IgD-negative memory B cell (primary cell): ENCODE data around the gene ACSF3. TPM values are rescaled to one million over a fixed set of nuclear protein-coding genes. Genes with fewer than 3 reads are reported as not detected.
"Not testable (repeated sequence)": the region's sequence is repeated elsewhere in the genome, so short reads cannot be mapped to it uniquely, and the experiment has no call there.

Source experiments
- H3K27ac Mint-ChIP-seq, 3 donors: one replicate each; pipeline ENCODE4 v1.8.0; 2020 to 2022; ENCODE audit warnings: mild to moderate bottlenecking in 3 of 3, mixed read lengths in 3 of 3, moderate library complexity in 1 of 3
- H3K27me3 Mint-ChIP-seq: one replicate; pipeline ENCODE4 v1.8.0; 2021; ENCODE audit warnings: mixed read lengths
- H3K36me3 Mint-ChIP-seq: one replicate; pipeline ENCODE4 v1.8.0; 2020; ENCODE audit warnings: mild to moderate bottlenecking, mixed read lengths
- H3K4me1 Mint-ChIP-seq, 3 donors: one replicate each; pipeline ENCODE4 v1.8.0; 2020 to 2022; ENCODE audit warnings: mixed read lengths in 3 of 3, mild to moderate bottlenecking in 1 of 3
- H3K4me3 Mint-ChIP-seq, 4 donors: one replicate each; pipeline ENCODE4 v1.8.0; 2020 to 2022; ENCODE audit warnings: mild to moderate bottlenecking in 4 of 4, mixed read lengths in 4 of 4, moderate library complexity in 3 of 4
- H3K9me3 Mint-ChIP-seq, 3 donors: one replicate each; pipeline ENCODE4 v1.8.0; 2020 to 2021; ENCODE audit warnings: mixed read lengths in 3 of 3, mild to moderate bottlenecking in 1 of 3
- polyA plus RNA-seq: library from polyadenylated mRNA; unstranded; fragments of 300-500 nt; fragmentation: Illumina TruSeq; gene quantifications from one replicate; pipeline ENCODE4 v1.2.3, GENCODE V29; 2021

ACSF3 gene
- polyA plus RNA-seq, 1 donor from 2014 or later = 53.9 TPM

DNA sequence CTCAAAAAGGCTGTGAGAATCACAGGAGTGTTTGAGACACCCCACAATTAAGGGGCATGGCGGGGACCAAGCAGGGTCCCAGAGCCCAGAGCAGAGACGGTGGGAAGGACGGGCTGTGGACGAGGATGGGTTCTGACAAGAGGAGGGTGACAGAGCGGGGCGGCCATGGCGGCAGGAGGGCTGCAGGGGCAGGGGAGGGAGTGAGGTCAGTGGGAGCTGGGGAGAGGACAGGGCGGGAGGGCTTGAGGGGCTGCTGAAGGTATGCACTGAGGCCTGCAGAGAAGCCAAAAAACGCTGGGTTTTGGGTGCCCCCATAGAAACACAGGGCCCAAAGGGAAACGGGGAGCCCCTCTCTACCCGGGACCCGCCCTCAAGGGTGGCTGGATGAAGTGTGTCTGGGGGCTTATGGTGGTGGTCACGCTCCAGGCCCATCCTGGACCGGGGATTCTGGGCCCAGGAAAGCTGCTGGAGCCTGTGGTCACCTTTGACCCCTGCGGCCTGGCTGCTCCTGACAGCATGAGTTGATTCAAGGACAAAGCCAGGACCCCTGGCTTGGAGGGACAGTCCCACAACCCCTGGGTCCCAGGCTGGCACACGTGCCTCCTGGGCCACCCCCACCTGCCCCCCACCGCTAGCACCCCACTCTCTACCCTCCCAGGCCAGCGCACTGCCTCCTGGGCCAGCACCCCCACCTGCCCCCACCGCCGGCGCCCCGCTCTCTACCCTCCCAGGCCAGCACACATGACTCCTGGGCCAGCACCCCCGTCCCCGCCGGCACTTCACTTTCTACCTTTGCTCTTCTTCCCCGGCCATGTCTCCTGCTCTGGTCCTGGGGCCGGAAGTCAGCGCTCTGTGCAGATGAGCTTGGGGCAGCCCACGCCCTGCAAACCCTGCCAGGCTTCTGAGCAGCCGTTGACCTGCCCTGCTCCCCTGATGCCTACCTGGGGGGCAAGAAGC lies 31.0 kb upstream of the ACSF3 start:
- H3K9me3 Mint-ChIP-seq = no peaks in the 10 kb centered on the region
- H3K27me3 Mint-ChIP-seq = no peaks in the 10 kb centered on the region
- H3K36me3 Mint-ChIP-seq = no peaks in the 10 kb centered on the region
- peaks cover 25 to 37% (median 32%) of the 10 kb centered on the region in 3 donors for H3K4me1 Mint-ChIP-seq
- peak overlapping the region in 2 of 3 donors; percentile 82 to 94 for H3K27ac Mint-ChIP-seq
- H3K4me3 Mint-ChIP-seq = peak overlapping the region in 2 of 4 donors; percentile 77 to 85

DNA sequence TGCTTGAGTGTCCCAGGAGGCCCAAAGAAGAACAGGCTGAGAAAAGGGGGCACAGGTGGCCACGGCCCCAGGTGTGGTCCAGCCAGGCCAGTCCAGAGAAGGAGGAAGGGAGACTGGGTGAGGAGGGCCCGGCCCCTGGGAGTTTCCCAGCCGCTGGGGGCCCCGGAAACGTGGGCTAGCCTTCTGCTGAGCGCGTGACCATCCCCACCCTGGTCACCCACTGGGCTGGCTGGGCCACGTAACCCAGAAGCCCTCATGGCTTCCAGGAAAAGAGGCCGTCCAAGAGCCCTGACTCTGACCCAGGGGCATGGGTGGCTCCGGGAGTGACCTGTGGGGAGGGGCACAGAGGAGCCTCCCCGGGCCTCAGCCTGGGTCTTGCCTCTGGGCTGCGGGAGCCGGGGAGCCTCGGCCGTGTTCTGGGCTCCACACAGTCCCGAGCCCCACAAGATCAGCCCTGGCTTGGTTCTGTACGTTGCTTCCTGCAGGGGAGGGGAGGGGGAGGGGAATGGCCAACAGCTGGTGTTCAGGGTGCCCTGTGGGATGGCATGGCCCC lies 29.8 kb upstream of the ACSF3 start:
- Mint-ChIP-seq H3K9me3 (no peaks in the 10 kb centered on the region), H3K4me1 (peaks cover 25 to 40% (median 33%) of the 10 kb centered on the region in 3 donors), H3K4me3 (peak overlapping the region in 2 of 4 donors; percentile 67 to 73), H3K27me3 (no peaks in the 10 kb centered on the region), H3K27ac (peak overlapping the region; percentile 90 to 97 (median 91)), H3K36me3 (no peaks in the 10 kb centered on the region)

DNA sequence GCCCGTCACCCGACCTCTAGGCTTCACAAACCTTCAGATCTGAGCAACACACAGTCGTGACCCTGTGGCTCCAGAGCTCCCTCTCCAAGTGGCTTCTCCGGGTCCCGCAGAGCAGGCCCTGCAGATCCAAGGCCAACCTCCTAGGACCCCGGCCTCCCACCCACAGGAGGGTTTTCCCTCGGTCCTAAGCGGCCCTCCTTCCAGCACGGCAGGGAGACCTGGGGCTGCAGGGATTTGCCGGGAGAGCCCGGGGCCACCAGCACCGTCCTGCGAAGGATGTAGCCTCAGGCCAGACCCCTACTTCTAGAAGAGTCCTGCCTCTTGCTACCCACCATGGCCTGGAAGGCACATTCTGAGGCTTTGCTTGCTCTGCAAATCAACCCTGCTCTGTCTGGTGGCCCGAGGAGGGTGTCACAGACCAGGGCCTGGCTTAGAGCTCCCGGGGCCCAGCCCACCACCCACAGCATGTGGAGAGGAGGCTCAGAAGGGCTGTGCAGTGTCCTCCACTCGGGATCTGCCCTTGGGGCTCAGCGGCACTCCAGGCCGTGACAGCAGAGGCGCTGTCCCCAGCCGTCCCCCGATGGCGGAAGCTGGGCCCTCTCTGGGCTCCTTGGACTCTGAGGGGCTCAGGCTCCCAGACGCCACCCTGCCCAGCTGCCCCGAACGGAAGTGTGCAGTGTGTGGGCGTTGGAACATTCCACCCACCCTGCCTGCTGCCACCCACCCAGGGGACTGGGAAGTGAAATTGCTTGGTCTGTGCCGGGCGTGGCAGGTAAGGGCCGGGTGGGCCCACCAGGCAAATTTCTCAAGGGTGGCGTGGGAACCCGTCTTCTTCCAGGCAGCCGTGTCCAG lies 28.8 kb upstream of the ACSF3 start:
- Mint-ChIP-seq H3K9me3 (no peaks in the 10 kb centered on the region), H3K27me3 (no peaks in the 10 kb centered on the region), H3K27ac (peak overlapping the region; percentile 80 to 97 (median 91)), H3K4me1 (peaks cover 25 to 40% (median 32%) of the 10 kb centered on the region in 3 donors), H3K36me3 (no peaks in the 10 kb centered on the region), H3K4me3 (peak overlapping the region; percentile 71 to 93 (median 90))

DNA sequence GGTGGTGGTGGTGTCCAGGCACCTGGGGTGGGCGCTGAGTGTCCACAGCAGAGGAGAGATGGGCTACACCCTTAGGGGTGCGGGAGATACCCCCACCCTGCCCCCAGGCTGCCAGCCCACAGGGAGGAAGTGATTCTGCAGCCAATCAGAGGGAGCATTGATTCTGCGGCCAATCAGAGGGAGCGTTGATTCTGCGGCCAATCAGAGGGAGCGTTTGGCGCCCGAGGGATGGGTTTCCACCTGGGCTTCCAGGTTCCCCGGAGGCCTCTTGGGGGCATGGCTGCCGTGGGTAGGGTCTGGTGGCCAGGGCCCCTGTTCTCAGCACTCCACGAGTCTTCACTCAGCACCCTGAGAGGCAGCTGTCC lies 28.2 kb upstream of the ACSF3 start:
- Mint-ChIP-seq H3K4me3 (peak overlapping the region; percentile 71 to 93 (median 90)), H3K4me1 (peaks cover 18 to 34% (median 26%) of the 10 kb centered on the region in 3 donors)

DNA sequence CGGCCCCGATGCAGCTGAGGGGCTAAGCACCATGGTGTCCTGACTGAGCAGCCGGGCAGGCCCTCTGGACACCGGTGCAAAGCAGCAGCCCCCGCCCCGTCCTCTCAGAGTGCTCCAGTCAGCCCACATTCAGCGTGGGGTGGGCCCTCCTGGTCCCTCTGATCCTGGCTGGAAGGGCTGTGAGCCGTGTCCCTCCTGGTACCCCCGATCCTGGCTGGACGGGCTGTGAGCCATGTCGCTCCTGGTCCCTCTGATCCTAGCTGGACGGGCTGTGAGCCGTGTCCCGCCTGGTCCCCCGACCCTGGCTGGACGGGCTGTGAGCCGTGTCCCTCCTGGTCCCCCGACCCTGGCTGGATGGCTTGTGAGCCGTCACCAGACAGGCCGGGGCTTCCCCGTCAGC lies 26.9 kb upstream of the ACSF3 start:
- peak overlapping the region in 1 of 4 donors; percentile 27 for H3K4me3 Mint-ChIP-seq
- H3K36me3 Mint-ChIP-seq = no peaks in the 10 kb centered on the region
- H3K27ac Mint-ChIP-seq = no peak overlapping the region
- peaks cover 12 to 29% (median 23%) of the 10 kb centered on the region in 3 donors for H3K4me1 Mint-ChIP-seq
- no peaks in the 10 kb centered on the region for H3K9me3 Mint-ChIP-seq
- no peaks in the 10 kb centered on the region for H3K27me3 Mint-ChIP-seq

More for the DNA sequence above, 28.2 kb upstream of the ACSF3 start:
- Mint-ChIP-seq H3K27ac (peak overlapping the region; percentile 80 to 97 (median 91)), H3K27me3 (no peaks in the 10 kb centered on the region), H3K36me3 (no peaks in the 10 kb centered on the region), H3K9me3 (no peaks in the 10 kb centered on the region)

DNA sequence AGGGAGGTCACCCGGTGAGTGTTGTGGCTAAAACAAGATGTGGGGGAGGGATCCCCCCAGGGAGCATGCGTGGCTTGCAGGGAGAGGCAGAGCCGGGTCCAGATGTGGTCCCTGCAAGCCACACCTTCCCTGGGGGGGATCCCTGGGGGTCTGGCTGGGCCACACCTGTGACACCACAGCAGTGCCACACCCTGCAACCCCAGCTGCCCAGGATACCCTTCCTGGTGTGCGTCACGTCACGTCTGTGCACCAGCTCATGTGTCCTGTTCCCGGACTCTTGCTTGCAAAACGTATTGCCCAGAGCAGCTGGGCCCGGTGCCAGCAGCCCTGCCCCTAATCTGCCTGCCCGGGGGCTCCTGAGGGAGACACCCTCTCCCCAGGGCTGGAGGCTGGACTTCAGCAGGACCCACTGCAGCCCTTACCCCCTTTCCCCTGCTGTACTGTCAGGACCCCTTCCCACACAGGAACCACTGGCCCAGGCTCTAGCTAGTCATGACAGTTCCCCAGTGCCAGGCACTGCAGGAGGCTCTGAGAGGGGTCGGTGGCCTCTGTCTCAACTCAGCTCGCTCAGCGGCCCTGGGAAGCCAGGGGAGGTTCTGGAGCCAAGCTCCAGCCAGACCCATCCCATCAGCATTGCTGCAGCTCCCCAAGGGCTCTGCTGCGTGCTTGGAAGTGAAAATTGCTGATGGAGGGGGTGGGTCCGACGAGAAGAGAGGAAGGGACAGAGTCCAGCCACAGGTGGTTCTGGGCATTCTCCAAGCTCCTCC lies 25.8 kb upstream of the ACSF3 start:
- peak overlapping the region in 1 of 3 donors; percentile 63 for H3K27ac Mint-ChIP-seq
- no peaks in the 10 kb centered on the region for H3K36me3 Mint-ChIP-seq
- no peaks in the 10 kb centered on the region for H3K9me3 Mint-ChIP-seq
- H3K27me3 Mint-ChIP-seq = no peaks in the 10 kb centered on the region
- H3K4me1 Mint-ChIP-seq = peaks cover 12 to 24% (median 20%) of the 10 kb centered on the region in 3 donors
- H3K4me3 Mint-ChIP-seq = peak overlapping the region in 3 of 4 donors; percentile 23 to 78 (median 71)

DNA sequence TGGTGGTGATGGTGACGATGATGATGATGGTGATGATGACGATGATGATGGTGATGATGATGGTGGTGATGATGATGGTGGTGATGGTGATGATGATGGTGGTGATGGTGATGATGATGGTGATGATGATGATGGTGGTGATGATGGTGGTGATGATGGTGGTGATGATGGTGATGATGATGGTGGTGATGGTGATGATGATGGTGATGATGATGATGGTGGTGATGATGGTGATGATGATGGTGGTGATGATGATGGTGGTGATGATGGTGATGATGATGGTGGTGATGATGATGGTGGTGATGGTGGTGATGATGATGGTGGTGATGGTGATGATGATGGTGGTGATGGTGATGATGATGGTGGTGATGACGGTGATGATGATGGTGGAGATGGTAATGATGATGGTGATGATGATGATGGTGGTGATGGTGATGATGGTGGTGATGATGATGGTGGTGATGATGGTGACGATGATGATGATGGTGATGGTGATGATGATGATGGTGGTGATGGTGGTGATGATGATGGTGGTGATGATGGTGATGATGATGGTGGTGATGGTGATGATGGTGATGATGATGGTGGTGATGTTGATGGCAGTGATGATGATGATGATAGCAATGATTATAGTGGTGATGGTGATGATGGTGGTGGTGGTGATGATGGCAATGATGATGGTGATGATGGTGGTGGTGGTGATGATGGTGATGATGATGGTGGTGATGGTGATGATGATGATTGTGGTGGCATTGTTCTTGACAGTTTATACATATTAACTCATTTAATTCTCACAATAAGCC lies 24.6 kb upstream of the ACSF3 start:
- H3K27ac Mint-ChIP-seq, H3K9me3 Mint-ChIP-seq, H3K27me3 Mint-ChIP-seq, H3K4me3 Mint-ChIP-seq, H3K36me3 Mint-ChIP-seq: not testable (repeated sequence)
- peaks cover 12 to 22% (median 18%) of the 10 kb centered on the region in 3 donors for H3K4me1 Mint-ChIP-seq

DNA sequence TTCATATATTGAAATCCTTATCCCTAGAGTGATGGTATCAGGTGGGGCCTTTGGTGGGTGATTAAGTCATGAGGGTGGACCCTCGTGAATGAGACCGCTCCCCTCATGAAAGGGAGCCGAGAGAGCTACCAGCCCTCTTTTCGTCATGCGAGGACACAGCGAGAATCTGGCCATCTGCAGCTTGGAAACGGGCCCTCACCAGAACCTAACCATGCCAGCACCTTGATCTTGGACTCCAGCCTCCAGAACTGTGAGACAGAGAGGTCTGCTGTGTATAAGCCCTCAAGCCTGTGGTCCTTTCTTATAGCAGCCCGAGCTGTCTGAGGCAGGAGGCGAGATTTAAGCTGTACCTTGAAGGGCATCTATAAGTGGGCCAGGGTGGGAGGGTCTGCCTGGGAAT lies 23.7 kb upstream of the ACSF3 start:
- Mint-ChIP-seq H3K27me3 (no peaks in the 10 kb centered on the region), H3K4me3 (no peak overlapping the region), H3K27ac (no peak overlapping the region), H3K9me3 (no peaks in the 10 kb centered on the region), H3K4me1 (peaks cover 12 to 21% (median 14%) of the 10 kb centered on the region in 3 donors), H3K36me3 (no peaks in the 10 kb centered on the region)

DNA sequence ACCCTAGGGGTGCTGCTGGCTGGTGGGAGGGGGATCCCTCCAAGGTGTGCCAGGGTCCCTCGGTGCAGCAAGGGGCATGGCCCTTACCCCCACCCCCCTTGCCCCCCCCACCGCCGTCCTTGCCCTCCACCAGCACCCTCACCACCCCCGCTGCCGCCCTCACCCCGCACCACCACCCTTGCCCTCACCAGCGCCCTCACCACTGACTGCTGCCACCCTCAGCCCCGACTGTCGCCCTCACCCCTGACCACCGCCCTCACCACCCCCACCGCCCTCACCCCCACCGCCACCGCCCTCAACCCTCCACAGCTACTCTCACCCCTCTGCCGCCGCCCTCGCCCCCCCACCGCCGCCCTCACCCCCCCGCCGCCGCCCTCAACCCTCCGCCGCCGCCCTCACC lies 23.1 kb upstream of the ACSF3 start:
- Mint-ChIP-seq H3K36me3 (no peaks in the 10 kb centered on the region), H3K4me1 (peaks cover 7 to 15% (median 11%) of the 10 kb centered on the region in 3 donors), H3K27me3 (no peaks in the 10 kb centered on the region), H3K27ac (no peak overlapping the region), H3K9me3 (no peaks in the 10 kb centered on the region), H3K4me3 (no peak overlapping the region)

DNA sequence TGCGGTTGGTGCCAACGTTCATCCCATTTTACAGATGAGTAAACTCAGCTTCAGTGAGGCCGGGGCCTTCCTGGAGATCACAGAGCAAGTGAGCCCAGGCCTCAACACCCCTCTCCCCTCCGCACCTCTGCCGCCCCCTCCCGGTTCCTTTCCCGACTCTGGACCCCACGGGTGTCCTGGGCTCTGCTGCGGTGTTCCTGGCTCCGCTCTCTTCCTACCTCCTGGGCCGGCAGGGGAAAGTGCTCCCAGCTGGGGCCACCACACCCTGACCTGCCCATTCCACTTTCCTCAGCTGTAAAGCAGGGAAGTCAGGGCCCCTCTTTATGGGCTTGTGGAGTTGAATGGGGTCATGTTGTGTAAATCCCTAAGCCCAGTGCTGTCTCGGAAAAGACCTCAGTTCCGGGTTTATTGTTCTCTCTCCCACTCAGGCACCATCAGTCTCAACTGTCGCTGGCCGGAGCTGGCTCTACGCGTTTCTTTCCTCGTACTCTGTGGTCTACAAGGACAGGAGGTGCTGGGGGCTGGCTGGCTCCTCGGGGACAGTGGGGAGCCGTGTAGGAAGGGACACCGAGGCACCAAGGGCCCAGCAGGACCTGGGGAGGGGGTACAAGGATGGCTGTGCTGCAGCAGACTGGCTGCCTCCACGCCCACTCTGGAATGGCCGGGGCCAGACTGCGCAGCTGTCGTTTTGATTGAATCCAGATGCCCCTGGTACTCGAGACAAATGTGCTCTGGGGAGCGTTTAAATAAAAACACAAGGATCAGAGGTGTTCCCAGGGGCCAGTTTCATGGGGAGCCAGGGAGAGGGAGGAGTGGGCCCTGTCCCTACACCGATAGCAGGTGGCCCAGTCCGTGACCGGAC lies 21.7 kb upstream of the ACSF3 start:
- Mint-ChIP-seq H3K27me3 (no peaks in the 10 kb centered on the region), H3K4me1 (peaks cover 0 to 7% (median 5%) of the 10 kb centered on the region in 3 donors), H3K9me3 (no peaks in the 10 kb centered on the region), H3K4me3 (no peak overlapping the region), H3K36me3 (no peaks in the 10 kb centered on the region), H3K27ac (no peak overlapping the region)

DNA sequence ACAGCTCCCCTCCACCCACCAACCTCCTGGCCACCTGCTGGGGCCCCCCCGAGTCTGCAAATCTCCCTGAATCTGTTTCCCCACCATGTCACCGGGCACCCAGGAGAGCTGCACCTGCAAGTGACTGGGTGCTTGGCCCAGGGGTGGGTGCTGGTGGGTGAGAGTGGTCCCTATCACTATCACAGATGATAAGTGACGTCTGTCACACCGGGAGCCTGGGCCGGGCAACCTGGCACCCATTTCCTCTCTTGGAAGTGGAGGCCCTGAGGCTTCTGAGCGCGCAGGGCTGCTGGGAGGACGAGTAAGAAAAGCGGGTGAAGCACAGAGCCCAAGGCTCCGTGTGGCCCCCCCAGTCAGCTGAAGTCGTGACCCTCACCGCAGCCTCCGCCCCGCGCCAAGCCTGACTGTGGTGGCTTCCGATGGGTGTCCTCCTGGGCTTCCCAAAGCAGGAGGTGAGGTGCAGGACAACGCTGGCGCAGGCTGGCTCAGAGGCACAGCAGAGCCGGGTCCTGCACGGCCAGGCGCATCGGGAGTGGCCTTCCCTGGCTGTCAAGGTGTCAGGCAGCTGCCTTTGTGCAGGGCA lies 21.0 kb upstream of the ACSF3 start:
- Mint-ChIP-seq H3K9me3 (no peaks in the 10 kb centered on the region), H3K36me3 (no peaks in the 10 kb centered on the region), H3K27me3 (no peaks in the 10 kb centered on the region), H3K4me1 (peaks cover 0 to 2% (median under 1%) of the 10 kb centered on the region in 3 donors), H3K27ac (no peak overlapping the region), H3K4me3 (no peak overlapping the region)

DNA sequence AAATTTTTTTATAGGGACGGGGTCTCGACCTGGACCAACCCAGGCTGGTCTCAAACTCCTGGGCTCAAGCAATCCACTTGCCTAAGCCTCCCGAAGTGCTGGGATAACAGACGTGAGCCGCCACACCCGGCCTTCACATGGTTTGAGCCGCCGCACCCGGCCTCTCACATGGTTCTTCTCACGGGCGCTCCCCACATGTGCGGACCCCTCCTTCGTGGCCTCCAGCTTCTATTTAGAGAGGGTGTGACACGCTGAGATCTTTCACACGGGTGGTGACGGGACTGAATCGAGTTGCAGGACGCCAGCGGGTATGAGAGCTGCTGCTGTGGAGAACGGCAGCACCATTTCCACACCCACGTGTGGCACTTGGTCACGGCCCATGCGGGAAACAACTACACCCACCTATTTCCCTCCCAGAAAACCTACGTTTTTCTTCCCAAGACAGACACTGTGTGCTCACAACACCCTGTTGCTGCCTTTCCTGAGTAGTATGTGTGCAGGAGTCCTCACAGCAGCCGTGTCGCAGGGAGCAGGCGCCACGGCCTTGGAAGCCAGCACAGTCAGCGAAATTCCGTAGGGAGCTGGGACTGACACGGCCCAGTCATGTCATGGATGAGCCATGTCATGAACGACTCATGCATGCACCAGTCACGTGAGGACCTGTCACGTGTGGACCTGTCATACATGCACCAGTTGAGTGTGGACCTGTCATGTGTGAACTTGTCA lies 20.1 kb upstream of the ACSF3 start:
- Mint-ChIP-seq H3K9me3 (no peaks in the 10 kb centered on the region), H3K27ac (no peak overlapping the region), H3K4me1 (no peaks in the 10 kb centered on the region), H3K27me3 (no peaks in the 10 kb centered on the region), H3K36me3 (no peaks in the 10 kb centered on the region), H3K4me3 (no peak overlapping the region)
